Inflammatory macrophage (primary cell): ENCODE results near the gene FZD8.
A peak's percentile ranks its signal among the peaks of the same experiment; 100 is the strongest.

Experiments used
- DNase-seq, 2 donors: peaks; one replicate each; pipeline ENCODE4 v3.0.0-alpha.2; 2020 to 2022

Gene FZD8

GRCh38 chr10:35640951-35641675 lies 983 bp downstream of the FZD8 start:
- DNase-seq = peak; percentile 31 to 47

GRCh38 chr10:35640474-35640873 lies 1.6 kb downstream of the FZD8 start:
- DNase-seq = peak; percentile 25 to 48

DNA sequence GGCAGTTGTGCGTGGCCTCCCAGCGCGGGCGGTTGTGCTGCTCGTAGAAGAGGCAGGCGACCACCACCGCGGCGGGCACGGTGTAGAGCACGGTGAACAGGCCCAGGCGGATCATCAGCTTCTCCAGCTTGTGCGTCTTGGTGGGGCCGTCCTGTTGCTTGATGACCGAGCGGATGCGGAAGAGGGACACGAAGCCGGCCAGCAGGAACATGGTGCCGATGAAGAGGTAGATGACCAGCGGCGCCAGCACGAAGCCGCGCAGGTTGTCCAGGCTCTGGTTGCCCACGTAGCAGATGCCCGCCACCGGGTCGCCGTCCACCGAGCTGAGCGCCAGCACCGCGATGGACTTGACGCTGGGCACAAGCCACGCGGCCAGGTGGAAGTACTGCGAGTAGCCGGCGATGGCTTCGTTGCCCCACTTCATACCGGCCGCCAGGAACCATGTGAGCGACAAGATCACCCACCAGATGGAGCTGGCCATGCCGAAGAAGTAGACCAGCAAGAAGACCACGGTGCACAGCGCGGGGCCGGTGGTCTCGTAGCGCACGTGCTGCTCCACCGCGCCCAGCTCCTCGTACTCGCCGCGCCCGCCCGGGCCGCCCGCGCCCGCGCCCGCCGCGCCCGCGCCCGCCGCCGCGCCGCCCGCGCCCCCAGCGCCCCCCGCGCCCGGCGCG lies 2.2 kb downstream of the FZD8 start:
- no peak for DNase-seq

DNA sequence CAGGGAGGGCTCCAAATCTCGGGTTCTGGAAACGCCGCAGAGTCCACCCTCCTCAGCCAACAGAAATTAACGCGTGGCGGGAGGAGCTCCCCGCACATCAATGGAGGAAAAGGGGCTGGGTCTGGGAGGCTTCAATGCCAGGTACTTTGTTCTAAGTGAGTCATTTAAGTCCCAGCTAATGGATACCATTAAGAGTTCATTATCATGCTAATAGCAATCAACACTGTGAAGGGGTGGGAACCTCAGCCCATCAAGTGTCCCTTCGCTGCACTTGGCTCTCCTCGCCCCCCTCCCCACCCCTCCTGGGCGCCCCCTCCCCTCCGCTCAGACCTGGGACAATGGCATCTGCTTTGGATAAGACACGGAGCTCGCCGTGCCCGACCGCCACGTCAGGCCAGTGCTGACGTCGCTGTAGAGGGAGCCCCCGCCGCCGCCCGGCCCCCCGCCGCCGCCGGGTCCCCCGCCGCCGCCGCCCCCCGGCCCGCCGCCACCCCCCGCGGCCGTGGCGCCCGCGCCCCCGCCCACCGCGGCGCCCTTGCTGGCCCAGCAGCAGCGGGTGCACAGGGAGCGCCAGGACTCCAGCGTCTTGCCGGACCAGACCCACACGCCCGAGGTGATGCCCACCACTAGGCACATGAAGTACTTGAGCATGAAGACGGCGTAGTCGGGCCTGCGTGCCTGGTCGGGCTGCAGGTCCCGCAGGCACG lies 2.9 kb downstream of the FZD8 start:
- no peak for DNase-seq

DNA sequence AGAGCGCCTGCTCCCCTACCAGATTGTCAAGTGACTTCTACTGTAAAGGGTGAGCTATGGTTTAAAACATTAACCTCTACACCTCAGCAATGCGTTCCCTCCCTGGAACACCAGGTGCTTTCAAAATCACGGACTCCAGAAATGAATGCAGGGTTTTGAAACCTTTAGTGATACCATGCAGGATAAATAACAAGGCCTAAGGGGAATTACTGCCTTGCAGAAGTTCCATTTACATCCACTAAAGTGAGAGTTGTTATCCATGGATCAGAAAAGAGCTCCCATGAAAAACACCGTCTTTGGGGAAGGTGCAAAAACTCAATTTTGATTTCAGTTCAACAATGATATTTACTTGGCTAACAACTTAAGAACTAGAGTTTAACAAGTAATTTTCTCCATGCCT lies 4.0 kb downstream of the FZD8 start:
- no peak for DNase-seq

- DNase-seq = no peak
These were observed 4.6 kb downstream of the FZD8 start for GRCh38 chr10:35637462-35637861.

- no peak for DNase-seq
These were observed 5.1 kb downstream of the FZD8 start for GRCh38 chr10:35636956-35637355.

DNA sequence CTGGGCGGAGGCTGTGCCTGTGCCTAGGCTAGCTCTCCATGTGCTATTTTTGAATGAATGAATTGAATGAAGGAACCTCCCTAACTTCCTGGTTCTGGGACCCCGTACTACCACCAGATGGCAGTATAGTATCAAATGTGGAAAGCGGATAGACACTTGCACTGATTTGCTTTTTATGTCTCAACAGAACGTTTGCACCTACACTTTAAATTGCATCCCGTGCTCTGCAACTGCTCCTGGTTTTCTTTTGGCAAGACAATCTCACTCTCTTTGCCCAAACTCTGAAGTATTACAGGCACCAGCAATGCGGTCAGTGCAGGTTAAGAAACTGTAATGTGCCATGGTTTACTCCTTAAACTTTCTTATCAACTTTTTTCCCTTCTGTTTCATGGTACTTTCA lies 6.5 kb downstream of the FZD8 start:
- peak; percentile 63 to 68 for DNase-seq

DNA sequence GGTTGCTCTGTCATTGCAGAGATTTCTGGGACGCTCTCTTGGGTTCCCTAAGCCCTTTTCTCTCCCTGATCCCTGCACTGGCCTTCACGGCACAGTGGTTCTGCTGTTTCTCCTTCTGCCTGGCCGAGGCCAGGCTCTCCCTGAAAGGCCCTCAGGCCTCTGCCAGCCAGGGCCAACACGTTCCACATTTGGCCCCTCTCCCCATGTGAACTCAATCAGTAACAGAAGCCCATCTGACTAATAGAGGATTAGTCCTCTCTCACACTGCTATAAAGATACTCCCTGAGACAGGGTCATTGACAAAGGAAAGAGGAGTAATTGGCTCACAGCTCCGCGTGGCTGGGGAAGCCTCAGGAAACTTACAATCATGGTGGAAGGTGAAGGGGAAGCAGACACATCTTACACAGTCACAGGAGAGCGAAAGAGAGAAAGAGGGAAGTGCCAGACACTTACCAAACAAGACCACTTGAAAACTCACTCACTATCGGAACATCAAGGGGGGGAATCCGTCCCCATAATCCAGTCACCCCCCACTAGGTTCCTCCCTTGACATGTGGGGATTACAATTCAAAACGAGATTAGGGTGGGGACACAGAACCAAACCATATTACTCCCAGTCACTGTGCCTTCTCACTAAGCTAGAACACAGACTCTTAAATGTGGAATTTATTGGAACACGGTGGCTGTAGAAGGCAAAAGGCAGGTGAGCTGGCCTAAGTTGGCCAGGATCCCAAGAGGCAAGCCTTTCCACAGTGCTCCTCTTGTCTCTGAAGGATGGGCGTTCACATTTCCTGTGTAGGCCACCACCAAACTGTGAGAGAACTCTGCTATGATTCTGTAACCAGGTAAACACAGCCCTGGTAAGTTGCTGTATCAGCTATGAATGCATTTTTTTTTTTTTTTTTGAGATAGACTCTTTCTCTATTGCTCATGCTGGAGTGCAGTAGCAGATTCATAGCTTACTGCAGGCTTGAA lies 8.8 kb downstream of the FZD8 start:
- DNase-seq = no peak

DNA sequence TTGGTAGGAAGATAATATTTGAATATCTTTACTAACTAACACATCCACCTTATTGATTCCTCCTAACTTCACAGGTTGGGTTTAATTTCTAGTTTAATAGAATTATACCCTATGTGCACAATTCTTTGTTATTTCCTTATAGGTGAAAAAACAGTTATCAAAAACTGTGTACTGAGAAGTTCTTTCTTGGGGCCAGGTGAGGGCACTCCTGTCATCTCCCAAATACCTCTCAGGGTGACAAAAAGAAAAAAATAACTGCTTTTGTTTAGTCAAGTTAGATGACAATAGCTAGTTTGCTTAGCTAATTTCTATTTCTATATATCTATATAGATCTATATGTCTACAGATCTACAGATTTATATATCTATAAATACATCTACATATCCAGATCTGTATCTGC lies 10.1 kb downstream of the FZD8 start:
- DNase-seq = no peak

- DNase-seq = no peak
These were observed 10.7 kb downstream of the FZD8 start for GRCh38 chr10:35631404-35631803.

GRCh38 chr10:35626971-35627507 lies 15.1 kb downstream of the FZD8 start:
- no peak for DNase-seq

DNA sequence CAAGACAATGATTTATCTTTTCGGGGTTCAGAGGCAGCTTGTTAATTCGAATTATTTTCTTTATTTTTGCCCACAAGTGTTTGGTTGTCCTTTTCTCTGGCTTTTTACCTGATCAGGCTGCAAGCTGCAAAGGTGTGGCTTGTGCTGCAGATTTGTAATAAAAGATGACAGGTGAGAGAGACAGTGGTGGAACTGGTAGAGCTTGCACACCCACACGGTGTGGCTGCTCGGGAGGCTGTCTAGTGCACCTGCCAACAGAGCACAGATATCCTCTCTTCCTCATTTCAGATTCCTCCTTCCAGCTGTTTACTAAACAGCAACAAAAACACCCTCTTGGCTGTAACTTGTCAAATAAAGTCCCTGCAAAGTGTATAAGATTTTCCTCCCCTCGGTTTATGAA lies 27.8 kb downstream of the FZD8 start:
- DNase-seq = no peak

DNA sequence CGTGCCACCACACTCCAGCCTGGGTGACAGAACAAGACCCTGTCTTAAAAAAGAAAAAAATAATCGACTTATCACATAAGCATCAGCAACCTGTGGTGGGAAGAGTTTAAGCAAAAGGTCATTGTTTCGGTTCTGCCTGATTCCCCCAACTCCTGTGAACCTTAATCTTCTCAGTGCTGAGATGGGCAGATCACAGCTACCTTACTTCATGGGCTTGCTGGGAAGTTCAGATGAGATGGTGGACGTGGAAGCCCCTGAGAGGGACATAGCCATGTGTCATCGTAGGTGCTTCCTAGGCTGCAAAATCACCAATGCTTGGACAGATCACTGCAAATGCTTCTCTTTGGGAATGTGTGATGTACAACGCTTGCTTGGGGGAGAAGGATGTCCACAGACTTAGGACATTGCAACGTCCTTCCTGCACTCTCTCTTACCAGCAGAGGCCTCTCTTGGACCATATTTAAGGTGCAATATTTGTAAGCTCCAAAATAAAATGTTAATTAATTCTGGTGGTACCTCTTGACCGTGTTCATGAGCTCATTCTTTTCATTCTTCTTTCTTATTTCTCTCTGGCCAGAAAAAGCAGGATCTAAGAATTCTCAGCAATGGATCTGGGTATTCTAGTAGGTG lies 28.4 kb downstream of the FZD8 start:
- no peak for DNase-seq

DNA sequence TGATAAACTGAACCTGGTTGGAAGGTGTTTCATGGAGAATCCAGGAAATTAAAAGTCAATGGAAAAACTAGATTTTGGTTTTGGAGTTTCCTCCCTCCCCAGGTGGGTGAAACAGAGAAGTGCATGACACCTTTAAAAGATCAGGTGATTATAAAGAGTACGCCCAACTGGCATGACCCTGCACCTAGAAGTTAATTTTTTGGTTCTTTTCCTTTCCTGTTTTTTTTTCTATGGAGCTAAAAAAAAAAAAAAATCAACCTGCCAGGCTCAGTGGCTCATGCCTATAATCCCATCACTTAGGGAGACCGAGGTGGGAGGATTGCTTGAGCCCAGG lies 29.0 kb downstream of the FZD8 start:
- no peak for DNase-seq

- DNase-seq = no peak
These were observed 29.6 kb downstream of the FZD8 start for GRCh38 chr10:35612385-35613106.

GRCh38 chr10:35611750-35612149 lies 30.3 kb downstream of the FZD8 start:
- DNase-seq = no peak

DNA sequence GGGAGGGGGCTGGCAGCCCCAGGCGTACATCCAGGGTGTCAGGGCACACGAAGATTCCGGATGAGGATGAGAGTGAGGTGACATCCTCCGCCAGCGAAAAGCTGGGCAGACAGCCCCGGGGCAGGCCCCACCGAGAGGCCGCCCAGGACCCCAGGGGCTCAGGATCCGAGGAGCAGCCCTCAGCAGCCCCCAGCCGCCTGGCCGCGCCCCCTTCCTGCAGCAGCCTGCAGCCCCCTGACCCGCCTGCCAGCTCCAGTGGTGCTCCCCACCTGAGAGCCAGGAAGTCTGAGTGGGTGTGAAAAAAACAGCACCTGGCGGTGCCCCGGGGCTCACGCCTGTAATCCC lies 33.8 kb downstream of the FZD8 start:
- DNase-seq = no peak

- no peak for DNase-seq
These were observed 34.4 kb downstream of the FZD8 start for GRCh38 chr10:35607475-35608327.

DNA sequence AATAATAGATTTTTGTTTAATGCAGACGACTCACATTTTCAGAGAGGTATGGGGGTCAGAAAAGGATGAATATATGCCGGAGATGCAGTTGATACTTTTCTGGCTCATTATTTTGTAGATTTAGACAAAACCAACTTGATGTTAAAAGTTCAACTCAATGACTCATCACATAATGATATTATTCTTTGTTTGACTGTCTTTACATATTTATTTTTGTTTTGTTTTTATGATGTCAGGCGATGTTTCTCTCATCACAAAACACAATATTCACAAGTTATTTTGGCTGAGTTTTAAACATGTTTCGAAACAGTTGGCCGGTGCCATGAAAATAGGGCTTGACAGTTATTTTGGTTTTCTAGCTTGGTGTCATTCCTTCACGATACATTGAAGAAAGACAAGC lies 35.7 kb downstream of the FZD8 start:
- no peak for DNase-seq
